SK-N-SH treated with all-trans-retinoic acid at 6 μM for 48 hours (cell line): ENCODE results near the gene HLA-C.

Experiments used
- ATAC-seq: fragments of 200-7000 bp; cut with Tn5 transposase; 3 replicates; pipeline ENCODE4 v1.9.1; 2020; ENCODE audit warnings: mild to moderate bottlenecking, moderate library complexity
- BACH2 ChIP-seq: fragments of 250-450 bp; sonication (Bioruptor Pico); IDR thresholded peaks from 2 replicates; pipeline ENCODE4 v1.9.0; 2021; ENCODE audit warnings: mild to moderate bottlenecking, borderline replicate concordance
- CSDC2 ChIP-seq: fragments of 250-450 bp; sonication (Bioruptor Pico); IDR thresholded peaks from 2 replicates; pipeline ENCODE4 v1.5.0; 2020; ENCODE audit warnings: mild to moderate bottlenecking, moderate library complexity
- ESRRG ChIP-seq: fragments of 250-450 bp; sonication (Bioruptor Pico); IDR thresholded peaks from 2 replicates; pipeline ENCODE4 v1.6.1; 2021; ENCODE audit warnings: mild to moderate bottlenecking
- GLIS3 ChIP-seq: fragments of 250-450 bp; sonication (Bioruptor Pico); IDR thresholded peaks from 2 replicates; pipeline ENCODE4 v1.5.0; 2020; ENCODE audit warnings: mild to moderate bottlenecking, moderate library complexity
- ISL1 ChIP-seq: fragments of 250-450 bp; sonication (Bioruptor Pico); IDR thresholded peaks from 2 replicates; pipeline ENCODE4 v2.1.2; 2022; ENCODE audit warnings: mild to moderate bottlenecking, moderate library complexity
- PPARA ChIP-seq: fragments of 250-450 bp; sonication (Bioruptor Pico); IDR thresholded peaks from 2 replicates; pipeline ENCODE4 v1.5.0; 2020; ENCODE audit warnings: mild to moderate bottlenecking, borderline replicate concordance
- RARB ChIP-seq: fragments of 250-450 bp; sonication (Bioruptor Pico); IDR thresholded peaks from 2 replicates; pipeline ENCODE4 v1.8.0; 2021; ENCODE audit warnings: mild to moderate bottlenecking, moderate library complexity
- SNAI2 ChIP-seq: fragments of 250-450 bp; sonication (Bioruptor Pico); IDR thresholded peaks from 2 replicates; pipeline ENCODE4 v1.5.0; 2020; ENCODE audit warnings: mild to moderate bottlenecking, moderate library complexity
- TCF4 ChIP-seq: fragments of 250-450 bp; sonication (Bioruptor Pico); IDR thresholded peaks from 2 replicates; pipeline ENCODE4 v1.8.0; 2021; ENCODE audit warnings: mild to moderate bottlenecking, moderate library complexity, borderline replicate concordance
- TOX ChIP-seq: fragments of 250-450 bp; sonication (Bioruptor Pico); IDR thresholded peaks from 2 replicates; pipeline ENCODE4 v1.8.0; 2021; ENCODE audit warnings: mild to moderate bottlenecking, moderate library complexity, borderline replicate concordance
- ZC3H10 ChIP-seq: fragments of 250-450 bp; sonication (Bioruptor Pico); IDR thresholded peaks from 2 replicates; pipeline ENCODE4 v1.5.1; 2021; ENCODE audit warnings: mild to moderate bottlenecking, moderate library complexity
- ZFP3 ChIP-seq: fragments of 250-450 bp; sonication (Bioruptor Pico); IDR thresholded peaks from 2 replicates; pipeline ENCODE4 v1.5.0; 2020; ENCODE audit warnings: mild to moderate bottlenecking, moderate library complexity
- ZFP30 ChIP-seq: fragments of 450-650 bp; formaldehyde crosslinking; IDR thresholded peaks from 2 replicates; pipeline ENCODE4 v1.5.0; 2022; ENCODE audit warnings: mild to moderate bottlenecking, moderate library complexity
- ZNF565 ChIP-seq: fragments of 450-650 bp; formaldehyde crosslinking; conservative IDR thresholded peaks from 2 replicates; pipeline ENCODE4 v1.5.0; 2020; ENCODE audit warnings: low read depth, mild to moderate bottlenecking, moderate library complexity
- ZNF70 ChIP-seq: fragments of 450-650 bp; formaldehyde crosslinking; IDR thresholded peaks from 2 replicates; pipeline ENCODE4 v1.5.0; 2020; ENCODE audit warnings: mild to moderate bottlenecking, moderate library complexity
- ZNF8 ChIP-seq: fragments of 450-650 bp; formaldehyde crosslinking; IDR thresholded peaks from 2 replicates; pipeline ENCODE4 v1.5.0; 2020; ENCODE audit warnings: mild to moderate bottlenecking, moderate library complexity
- TF ChIP-seq, protein P1 (sequence below): fragments of 250-450 bp; sonication (Bioruptor Pico); IDR thresholded peaks from 2 replicates; pipeline ENCODE4 v1.8.0; 2020; ENCODE audit warnings: mild to moderate bottlenecking, moderate library complexity, borderline replicate concordance
- TF ChIP-seq, protein P2 (sequence below): fragments of 250-450 bp; sonication (Bioruptor Pico); IDR thresholded peaks from 2 replicates; pipeline ENCODE4 v1.5.1; 2020; ENCODE audit warnings: low read depth, mild to moderate bottlenecking, moderate library complexity
- TF ChIP-seq, protein P3 (sequence below): fragments of 250-450 bp; sonication (Bioruptor Pico); IDR thresholded peaks from 2 replicates; pipeline ENCODE4 v1.5.1; 2021; ENCODE audit warnings: mild to moderate bottlenecking, moderate library complexity
- TF ChIP-seq, protein P4 (sequence below): fragments of 250-450 bp; sonication (Bioruptor Pico); IDR thresholded peaks from 2 replicates; pipeline ENCODE4 v1.5.0; 2020; ENCODE audit warnings: mild to moderate bottlenecking, moderate library complexity
- TF ChIP-seq, protein P5 (sequence below): fragments of 250-450 bp; sonication (Bioruptor Pico); IDR thresholded peaks from 2 replicates; pipeline ENCODE4 v1.8.0; 2021; ENCODE audit warnings: low read depth, mild to moderate bottlenecking, moderate library complexity, borderline replicate concordance

Gene HLA-C

DNA sequence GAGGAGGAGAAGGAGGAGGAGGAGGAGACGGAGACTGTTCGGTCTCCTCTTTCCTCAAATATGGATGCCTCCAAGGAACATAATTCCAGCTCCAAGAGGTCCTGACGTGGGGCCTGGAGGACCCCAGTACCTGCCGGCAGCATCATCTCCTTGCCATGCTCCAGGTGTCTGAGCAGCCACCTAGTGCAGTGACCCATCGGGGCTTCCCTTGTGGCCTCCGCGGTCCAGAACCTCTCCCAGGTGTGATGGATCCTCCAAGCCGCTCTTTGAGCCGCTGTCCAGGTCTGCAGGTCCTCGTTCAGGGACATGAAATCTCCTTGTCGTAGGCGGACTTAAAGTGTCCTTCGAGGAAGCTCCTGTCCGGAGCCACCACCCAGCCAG, 35.8 kb upstream of the HLA-C start:
- ATAC-seq: no peak
- no peak for TF ChIP-seq ESRRG (CRISPR knock-in tag)
- TF ChIP-seq PPARA (CRISPR knock-in tag): no peak

DNA sequence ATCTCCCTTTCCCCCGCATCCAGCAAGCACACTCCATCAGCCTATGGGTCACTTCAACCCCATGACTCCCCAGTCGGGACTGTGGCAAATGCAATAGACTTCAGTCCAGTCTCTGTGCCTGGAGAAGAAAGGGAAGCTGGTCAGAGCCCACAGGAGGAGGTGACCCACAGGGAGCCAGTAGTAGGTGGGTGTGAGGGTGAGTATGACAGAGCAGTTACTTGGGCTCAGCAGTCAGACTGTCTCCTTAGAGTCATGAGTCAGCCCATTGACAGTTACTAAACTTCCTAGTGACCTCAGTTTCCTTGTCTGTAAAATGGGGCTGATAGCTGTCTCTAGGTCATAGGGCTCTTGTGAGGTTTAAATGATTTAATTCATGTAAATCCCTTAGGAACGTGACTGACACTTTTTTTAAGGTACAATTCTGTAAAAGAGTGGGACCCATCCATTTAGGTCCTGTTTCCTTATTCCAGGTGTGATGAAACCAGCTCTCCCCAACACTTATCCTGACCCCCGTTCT, 33.9 kb upstream of the HLA-C start:
- no peak for ATAC-seq
- TF ChIP-seq, protein P1, sequence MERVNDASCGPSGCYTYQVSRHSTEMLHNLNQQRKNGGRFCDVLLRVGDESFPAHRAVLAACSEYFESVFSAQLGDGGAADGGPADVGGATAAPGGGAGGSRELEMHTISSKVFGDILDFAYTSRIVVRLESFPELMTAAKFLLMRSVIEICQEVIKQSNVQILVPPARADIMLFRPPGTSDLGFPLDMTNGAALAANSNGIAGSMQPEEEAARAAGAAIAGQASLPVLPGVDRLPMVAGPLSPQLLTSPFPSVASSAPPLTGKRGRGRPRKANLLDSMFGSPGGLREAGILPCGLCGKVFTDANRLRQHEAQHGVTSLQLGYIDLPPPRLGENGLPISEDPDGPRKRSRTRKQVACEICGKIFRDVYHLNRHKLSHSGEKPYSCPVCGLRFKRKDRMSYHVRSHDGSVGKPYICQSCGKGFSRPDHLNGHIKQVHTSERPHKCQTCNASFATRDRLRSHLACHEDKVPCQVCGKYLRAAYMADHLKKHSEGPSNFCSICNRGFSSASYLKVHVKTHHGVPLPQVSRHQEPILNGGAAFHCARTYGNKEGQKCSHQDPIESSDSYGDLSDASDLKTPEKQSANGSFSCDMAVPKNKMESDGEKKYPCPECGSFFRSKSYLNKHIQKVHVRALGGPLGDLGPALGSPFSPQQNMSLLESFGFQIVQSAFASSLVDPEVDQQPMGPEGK: no peak
- TF ChIP-seq ISL1 (CRISPR knock-in tag) (no peak), ZFP3 (CRISPR knock-in tag) (no peak), ZNF8 (no peak), ZNF70 (CRISPR knock-in tag) (no peak), ESRRG (CRISPR knock-in tag) (no peak), TOX (no peak)
- TF ChIP-seq, protein P2, sequence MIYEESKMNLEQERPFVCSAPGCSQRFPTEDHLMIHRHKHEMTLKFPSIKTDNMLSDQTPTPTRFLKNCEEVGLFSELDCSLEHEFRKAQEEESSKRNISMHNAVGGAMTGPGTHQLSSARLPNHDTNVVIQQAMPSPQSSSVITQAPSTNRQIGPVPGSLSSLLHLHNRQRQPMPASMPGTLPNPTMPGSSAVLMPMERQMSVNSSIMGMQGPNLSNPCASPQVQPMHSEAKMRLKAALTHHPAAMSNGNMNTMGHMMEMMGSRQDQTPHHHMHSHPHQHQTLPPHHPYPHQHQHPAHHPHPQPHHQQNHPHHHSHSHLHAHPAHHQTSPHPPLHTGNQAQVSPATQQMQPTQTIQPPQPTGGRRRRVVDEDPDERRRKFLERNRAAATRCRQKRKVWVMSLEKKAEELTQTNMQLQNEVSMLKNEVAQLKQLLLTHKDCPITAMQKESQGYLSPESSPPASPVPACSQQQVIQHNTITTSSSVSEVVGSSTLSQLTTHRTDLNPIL: no peak
- TF ChIP-seq, protein P3, sequence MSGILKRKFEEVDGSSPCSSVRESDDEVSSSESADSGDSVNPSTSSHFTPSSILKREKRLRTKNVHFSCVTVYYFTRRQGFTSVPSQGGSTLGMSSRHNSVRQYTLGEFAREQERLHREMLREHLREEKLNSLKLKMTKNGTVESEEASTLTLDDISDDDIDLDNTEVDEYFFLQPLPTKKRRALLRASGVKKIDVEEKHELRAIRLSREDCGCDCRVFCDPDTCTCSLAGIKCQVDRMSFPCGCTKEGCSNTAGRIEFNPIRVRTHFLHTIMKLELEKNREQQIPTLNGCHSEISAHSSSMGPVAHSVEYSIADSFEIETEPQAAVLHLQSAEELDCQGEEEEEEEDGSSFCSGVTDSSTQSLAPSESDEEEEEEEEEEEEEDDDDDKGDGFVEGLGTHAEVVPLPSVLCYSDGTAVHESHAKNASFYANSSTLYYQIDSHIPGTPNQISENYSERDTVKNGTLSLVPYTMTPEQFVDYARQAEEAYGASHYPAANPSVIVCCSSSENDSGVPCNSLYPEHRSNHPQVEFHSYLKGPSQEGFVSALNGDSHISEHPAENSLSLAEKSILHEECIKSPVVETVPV (CRISPR knock-in tag): no peak

DNA sequence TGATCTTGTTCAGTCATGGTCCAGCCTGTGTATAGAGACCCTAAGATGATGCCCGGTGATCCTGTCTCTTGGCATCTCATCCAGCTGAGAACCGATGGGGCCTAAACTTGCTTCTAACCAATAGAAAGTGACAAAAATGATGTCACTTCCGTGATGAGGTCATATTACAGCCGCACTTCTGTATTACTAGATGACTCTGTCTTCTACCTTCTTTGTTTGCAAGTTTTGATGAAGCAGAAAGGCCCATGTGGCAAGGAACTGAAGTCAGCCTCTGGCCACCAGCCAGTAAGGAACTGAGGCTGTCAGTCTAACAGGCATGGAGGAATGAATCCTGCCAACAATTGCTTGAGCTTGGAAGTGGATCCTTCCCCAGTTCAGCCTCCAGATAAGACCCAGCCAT, 32.8 kb upstream of the HLA-C start:
- ATAC-seq: no peak
- TF ChIP-seq ZC3H10 (CRISPR knock-in tag) (no peak), ZFP3 (CRISPR knock-in tag) (no peak), ZFP30 (CRISPR knock-in tag) (no peak), SNAI2 (no peak), GLIS3 (CRISPR knock-in tag) (no peak), TCF4 (no peak), ZNF70 (CRISPR knock-in tag) (no peak), ZNF565 (CRISPR knock-in tag) (no peak), BACH2 (no peak)
- TF ChIP-seq, protein P1: no peak

DNA sequence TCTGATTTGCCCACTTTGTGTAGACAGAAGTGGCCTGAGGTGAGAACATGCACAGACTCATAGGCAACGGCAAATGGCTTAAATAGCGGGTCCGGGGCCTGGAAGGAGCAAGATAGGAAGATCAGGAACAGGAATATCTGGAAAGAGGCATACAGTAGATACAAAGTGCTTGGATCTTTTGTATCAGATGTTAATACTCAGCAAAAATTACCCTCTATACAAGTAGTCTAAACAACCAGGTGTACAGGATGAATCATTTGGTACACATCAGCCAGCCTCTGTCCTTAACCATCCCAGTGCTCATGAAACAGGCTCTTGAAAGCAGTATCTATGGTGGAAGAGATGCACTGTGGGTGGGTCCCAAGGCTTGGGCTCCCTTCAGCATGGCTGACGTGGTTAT, 28.9 kb upstream of the HLA-C start:
- no peak for ATAC-seq
- TF ChIP-seq ZNF70 (CRISPR knock-in tag) (no peak), ZC3H10 (CRISPR knock-in tag) (no peak), TOX (no peak), TCF4 (no peak), ZNF8 (no peak), CSDC2 (CRISPR knock-in tag) (no peak), BACH2 (no peak), ZNF565 (CRISPR knock-in tag) (no peak), RARB (CRISPR knock-in tag) (no peak), ZFP3 (CRISPR knock-in tag) (no peak), GLIS3 (CRISPR knock-in tag) (no peak)
- TF ChIP-seq, protein P3 (CRISPR knock-in tag): no peak
- TF ChIP-seq, protein P1: no peak
- TF ChIP-seq, protein P4, sequence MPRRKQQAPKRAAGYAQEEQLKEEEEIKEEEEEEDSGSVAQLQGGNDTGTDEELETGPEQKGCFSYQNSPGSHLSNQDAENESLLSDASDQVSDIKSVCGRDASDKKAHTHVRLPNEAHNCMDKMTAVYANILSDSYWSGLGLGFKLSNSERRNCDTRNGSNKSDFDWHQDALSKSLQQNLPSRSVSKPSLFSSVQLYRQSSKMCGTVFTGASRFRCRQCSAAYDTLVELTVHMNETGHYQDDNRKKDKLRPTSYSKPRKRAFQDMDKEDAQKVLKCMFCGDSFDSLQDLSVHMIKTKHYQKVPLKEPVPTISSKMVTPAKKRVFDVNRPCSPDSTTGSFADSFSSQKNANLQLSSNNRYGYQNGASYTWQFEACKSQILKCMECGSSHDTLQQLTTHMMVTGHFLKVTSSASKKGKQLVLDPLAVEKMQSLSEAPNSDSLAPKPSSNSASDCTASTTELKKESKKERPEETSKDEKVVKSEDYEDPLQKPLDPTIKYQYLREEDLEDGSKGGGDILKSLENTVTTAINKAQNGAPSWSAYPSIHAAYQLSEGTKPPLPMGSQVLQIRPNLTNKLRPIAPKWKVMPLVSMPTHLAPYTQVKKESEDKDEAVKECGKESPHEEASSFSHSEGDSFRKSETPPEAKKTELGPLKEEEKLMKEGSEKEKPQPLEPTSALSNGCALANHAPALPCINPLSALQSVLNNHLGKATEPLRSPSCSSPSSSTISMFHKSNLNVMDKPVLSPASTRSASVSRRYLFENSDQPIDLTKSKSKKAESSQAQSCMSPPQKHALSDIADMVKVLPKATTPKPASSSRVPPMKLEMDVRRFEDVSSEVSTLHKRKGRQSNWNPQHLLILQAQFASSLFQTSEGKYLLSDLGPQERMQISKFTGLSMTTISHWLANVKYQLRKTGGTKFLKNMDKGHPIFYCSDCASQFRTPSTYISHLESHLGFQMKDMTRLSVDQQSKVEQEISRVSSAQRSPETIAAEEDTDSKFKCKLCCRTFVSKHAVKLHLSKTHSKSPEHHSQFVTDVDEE (CRISPR knock-in tag): no peak
- TF ChIP-seq, protein P5, sequence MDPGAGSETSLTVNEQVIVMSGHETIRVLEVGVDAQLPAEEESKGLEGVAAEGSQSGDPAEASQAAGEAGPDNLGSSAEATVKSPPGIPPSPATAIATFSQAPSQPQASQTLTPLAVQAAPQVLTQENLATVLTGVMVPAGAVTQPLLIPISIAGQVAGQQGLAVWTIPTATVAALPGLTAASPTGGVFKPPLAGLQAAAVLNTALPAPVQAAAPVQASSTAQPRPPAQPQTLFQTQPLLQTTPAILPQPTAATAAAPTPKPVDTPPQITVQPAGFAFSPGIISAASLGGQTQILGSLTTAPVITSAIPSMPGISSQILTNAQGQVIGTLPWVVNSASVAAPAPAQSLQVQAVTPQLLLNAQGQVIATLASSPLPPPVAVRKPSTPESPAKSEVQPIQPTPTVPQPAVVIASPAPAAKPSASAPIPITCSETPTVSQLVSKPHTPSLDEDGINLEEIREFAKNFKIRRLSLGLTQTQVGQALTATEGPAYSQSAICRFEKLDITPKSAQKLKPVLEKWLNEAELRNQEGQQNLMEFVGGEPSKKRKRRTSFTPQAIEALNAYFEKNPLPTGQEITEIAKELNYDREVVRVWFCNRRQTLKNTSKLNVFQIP (CRISPR knock-in tag): no peak
